ENCODE data around the gene COX7B2.

GRCh38 chr4:46765465-46765864 lies 143.6 kb downstream of the COX7B2 start:
- TF ChIP-seq, protein P1, sequence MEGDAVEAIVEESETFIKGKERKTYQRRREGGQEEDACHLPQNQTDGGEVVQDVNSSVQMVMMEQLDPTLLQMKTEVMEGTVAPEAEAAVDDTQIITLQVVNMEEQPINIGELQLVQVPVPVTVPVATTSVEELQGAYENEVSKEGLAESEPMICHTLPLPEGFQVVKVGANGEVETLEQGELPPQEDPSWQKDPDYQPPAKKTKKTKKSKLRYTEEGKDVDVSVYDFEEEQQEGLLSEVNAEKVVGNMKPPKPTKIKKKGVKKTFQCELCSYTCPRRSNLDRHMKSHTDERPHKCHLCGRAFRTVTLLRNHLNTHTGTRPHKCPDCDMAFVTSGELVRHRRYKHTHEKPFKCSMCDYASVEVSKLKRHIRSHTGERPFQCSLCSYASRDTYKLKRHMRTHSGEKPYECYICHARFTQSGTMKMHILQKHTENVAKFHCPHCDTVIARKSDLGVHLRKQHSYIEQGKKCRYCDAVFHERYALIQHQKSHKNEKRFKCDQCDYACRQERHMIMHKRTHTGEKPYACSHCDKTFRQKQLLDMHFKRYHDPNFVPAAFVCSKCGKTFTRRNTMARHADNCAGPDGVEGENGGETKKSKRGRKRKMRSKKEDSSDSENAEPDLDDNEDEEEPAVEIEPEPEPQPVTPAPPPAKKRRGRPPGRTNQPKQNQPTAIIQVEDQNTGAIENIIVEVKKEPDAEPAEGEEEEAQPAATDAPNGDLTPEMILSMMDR (conservative IDR thresholded peaks at IDR 0.05; ENCODE audit: low read depth, low read length): no peak
- TF ChIP-seq EZH2 (IDR thresholded peaks at IDR 0.05; ENCODE audit: borderline replicate concordance, low read depth, low read length, poor library complexity, severe bottlenecking): no peak

Measured in A673 (cell line).